T-helper 1 cell (primary cell): Measurements from ENCODE around the gene TRAPPC10.

Experiments
- DNase-seq, 5 donors: peaks; one replicate each; pipeline ENCODE4 v3.0.0-alpha.2; 2012 to 2020
- total RNA-seq, 4 donors: gene quantifications; one replicate each; lab custom pipeline; 2026; lab: John Stamatoyannopoulos, UW

The TRAPPC10 gene, protein sequence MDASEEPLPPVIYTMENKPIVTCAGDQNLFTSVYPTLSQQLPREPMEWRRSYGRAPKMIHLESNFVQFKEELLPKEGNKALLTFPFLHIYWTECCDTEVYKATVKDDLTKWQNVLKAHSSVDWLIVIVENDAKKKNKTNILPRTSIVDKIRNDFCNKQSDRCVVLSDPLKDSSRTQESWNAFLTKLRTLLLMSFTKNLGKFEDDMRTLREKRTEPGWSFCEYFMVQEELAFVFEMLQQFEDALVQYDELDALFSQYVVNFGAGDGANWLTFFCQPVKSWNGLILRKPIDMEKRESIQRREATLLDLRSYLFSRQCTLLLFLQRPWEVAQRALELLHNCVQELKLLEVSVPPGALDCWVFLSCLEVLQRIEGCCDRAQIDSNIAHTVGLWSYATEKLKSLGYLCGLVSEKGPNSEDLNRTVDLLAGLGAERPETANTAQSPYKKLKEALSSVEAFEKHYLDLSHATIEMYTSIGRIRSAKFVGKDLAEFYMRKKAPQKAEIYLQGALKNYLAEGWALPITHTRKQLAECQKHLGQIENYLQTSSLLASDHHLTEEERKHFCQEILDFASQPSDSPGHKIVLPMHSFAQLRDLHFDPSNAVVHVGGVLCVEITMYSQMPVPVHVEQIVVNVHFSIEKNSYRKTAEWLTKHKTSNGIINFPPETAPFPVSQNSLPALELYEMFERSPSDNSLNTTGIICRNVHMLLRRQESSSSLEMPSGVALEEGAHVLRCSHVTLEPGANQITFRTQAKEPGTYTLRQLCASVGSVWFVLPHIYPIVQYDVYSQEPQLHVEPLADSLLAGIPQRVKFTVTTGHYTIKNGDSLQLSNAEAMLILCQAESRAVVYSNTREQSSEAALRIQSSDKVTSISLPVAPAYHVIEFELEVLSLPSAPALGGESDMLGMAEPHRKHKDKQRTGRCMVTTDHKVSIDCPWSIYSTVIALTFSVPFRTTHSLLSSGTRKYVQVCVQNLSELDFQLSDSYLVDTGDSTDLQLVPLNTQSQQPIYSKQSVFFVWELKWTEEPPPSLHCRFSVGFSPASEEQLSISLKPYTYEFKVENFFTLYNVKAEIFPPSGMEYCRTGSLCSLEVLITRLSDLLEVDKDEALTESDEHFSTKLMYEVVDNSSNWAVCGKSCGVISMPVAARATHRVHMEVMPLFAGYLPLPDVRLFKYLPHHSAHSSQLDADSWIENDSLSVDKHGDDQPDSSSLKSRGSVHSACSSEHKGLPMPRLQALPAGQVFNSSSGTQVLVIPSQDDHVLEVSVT
- 129 to 170 (median 159) reads per million in 4 donors for total RNA-seq

DNA sequence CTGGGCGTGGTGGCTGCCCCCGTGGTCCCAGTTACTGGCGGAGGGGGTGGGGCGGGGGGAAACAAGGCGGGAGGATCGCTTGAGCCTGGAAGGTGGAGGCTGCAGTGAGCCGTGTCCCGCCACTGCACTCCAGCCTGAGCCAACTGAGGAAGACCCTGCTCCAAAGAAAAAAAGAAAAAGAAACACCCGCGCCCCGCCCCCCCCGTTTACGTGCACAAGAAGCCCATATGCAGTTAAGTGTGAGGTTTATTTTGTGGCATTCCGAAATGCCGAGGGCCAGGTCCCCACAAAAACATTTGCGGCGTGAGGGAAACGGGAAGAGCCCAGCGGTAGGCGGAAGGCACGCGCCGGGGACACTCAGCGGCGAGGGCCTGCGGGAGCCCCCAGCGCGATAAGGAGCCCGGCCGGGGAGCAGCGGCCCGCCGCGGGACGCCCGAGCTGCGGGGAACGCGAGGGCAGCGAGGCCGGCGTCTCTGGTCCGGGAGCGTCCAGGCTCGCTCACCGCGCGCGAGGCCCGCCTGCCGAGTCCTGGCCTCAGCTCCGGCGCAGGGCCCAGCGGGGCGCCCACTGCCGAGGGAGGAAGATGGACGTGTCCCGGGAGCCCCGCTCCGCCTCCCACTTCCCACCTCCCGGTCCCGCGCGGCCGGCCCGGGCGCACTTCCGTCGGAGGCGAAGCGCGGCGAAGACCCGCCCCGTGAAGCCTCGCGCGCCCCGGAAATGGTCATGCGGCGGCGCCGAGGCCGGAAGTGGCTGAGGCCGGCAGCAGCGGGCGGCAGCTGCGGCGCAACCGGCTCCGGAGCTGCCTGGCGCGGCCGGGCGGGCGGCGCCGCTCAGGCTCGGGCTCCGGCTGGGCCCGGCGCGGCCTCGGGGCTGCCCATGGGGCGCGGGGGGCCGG lies at the start of gene TRAPPC10:
Gene TRAPPC10, plus strand, starts transcription at position 731 of the 895 bp plus-strand sequence. CDS start 185 bp downstream, outside the sequence.
- DNase-seq = peak; percentile 62 to 90 (median 67)

DNA sequence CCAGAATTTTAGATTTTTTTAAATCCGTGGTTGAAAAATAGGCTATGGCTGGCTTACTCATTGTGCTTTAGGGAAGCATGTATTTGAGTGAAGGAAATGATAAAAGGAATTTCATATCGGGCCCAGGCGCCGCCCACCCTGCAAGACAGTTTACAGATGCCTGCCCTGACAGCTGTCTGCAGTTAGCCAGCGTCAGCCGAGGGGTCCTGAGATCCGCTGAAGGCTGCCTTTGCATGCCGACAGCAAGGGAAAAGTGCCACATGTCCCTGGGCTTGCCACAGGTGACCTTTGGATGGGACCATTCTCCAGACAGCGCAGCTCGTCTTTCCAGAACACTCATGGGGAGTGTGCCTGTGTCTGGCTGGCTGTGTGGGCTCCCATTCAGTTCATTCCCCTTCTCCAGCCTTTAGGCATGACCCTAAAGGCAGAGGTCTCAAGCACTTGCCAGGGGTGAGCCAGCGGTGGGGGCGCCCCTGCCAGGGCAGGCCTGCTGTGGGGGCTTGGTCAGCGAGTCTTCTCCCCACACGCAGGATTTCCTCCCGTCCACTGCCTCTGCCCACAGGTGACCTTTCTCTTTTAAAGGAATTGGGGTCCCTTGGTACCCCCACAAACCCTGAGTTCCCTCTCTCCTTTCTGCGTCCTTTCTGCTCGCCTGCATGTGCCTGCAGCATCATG lies 46.1 kb upstream of the TRAPPC10 start:
- no peak for DNase-seq

DNA sequence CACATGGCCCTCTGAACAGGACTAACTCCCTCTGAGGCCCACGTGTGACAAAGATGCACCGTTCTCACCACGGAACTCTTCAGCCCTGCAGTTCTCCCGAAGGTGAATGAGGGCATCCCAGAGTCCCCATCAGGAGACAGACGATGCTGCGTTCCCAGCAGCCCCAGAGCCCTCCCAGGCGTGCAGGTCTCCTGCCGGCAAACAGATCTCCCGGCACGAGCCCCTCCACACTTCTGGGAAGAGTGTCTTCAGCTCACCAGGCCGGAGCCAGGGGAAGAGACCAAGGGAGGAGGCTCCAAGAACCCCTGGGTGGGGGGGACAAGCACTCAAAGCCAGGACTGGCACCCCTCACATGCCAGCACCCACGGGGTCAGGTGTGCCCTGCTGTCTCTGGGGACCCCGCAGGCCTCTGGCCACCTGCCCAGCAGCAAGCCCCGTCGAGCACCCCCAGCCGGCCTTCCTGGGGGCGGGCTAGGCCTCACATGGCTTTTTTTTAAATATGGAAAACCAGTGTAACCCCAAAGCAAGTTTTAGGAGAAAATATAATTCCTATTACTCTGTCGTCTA lies 45.1 kb upstream of the TRAPPC10 start:
- DNase-seq = no peak

DNA sequence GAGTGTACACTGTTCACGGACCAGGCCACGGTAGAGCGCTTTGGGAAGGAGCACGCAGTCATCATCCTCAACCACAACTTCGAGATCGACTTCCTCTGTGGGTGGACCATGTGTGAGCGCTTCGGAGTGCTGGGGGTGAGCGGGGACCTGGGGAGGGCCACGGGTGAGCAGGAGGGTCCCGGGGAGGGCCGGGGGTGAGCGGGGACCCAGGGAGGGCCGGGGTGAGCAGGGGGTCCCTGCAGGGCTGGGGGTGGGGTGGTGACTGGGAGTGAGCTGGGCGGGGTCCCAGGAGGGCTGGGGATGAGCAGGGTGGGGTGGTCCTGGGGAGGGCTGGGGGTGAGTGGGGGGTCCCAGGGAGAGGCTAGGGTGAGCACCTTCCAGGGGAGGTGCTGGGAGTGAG lies 44.1 kb upstream of the TRAPPC10 start:
- no peak for DNase-seq

DNA sequence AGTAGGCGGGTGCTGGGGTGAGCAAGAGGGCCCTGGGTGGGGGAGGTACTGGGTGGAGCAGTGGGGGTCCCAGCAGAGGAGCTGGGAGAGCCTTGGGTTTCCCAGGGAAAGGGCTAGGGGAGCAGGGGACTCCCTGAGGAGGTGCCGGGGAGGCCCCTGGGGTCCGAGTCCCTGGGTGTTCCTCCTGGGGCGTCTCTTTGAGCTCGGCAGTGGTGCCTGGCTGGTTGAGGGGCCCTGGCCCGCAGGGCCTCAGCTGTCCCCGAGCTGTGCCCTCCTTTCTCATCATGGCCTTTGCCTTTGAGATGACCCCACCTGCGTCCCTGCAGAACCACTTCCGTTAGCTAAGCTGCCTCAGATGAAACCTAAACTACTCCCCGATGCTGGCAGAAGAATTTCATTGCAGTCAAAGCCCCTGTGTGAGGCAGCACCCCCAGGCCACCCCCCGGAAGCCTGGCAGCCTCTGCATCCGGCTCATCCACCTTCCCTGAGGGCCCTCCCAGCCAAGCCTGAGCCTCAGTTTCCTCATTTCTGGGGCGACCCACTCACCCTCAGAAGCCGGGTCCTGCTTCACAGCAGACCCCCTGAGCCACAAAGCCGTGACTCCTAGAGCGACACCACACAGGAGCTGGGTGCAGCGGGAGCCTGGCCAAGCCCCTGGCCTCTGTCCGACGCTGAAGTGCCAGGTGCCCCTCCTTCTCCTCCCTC lies 43.5 kb upstream of the TRAPPC10 start:
- DNase-seq = no peak

DNA sequence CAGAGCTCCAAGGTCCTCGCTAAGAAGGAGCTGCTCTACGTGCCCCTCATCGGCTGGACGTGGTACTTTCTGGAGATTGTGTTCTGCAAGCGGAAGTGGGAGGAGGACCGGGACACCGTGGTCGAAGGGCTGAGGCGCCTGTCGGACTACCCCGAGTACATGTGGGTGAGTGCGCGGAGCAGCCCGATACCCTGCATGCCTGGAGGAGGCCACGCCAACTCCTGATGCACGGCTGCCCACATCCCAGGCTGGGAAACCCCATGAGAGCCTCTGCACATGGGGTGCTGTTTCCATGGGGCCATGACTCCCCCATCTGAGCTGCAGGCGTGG lies 43.0 kb upstream of the TRAPPC10 start:
- no peak for DNase-seq

DNA sequence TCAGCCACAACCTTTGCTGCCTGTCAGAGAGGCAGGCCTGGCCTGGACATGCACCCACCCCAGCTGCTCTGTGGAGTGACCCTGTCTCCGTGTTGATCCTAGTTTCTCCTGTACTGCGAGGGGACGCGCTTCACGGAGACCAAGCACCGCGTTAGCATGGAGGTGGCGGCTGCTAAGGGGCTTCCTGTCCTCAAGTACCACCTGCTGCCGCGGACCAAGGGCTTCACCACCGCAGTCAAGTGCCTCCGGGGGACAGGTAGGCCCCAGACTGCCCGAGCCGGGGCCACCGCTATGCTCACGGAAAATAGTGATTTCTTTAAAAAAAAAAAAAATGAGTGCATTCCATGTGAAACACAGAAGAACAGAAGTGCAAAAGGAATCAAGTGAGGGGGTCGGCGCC lies 41.6 kb upstream of the TRAPPC10 start:
- DNase-seq = no peak

DNA sequence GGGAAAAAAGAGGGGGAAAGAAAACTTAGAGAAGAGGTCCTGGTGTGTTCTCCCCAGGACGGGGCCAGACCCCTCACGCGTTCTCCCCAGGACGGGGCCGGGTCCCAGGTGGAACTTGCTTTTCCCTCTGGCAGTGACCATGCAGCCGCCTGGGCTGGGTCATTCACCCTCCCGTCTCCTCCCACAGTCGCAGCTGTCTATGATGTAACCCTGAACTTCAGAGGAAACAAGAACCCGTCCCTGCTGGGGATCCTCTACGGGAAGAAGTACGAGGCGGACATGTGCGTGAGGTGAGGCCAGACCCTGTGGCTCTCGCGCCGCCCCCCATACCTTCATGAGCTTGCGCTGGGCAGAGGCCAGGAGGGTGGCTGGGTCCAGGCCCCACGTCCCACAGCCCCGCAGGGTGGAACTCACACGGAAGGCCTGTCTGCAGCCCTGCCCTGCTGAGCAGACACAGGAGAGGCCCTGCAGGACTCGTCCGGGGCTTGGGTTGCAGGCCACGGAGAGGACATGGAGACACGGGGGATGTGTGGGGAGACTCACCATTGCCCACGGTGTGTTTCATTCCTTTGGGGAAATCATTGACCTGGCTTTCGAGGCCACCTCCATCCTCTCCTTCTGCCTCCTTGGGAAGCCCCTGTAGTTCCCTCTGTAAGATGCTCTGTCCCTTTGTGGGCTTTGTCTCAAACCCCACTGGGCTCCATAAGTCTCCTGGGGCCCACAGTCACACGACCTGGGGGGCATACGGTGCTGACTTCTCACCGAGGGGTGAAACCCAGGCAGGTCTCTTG lies 40.7 kb upstream of the TRAPPC10 start:
- DNase-seq = no peak

DNA sequence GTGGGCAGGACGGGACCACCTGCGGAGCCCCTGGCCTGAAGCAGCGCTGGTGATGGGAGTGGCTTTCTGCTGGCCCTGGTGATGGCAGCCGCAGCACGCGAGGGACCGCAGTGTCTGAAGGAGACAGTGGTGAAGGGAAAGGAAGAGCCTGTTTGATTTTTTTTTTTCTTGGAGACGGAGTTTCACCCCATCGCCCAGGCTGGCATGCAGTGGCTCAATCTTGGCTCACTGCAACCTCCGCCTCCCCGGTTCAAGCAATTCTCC lies 40.2 kb upstream of the TRAPPC10 start:
- DNase-seq = no peak

DNA sequence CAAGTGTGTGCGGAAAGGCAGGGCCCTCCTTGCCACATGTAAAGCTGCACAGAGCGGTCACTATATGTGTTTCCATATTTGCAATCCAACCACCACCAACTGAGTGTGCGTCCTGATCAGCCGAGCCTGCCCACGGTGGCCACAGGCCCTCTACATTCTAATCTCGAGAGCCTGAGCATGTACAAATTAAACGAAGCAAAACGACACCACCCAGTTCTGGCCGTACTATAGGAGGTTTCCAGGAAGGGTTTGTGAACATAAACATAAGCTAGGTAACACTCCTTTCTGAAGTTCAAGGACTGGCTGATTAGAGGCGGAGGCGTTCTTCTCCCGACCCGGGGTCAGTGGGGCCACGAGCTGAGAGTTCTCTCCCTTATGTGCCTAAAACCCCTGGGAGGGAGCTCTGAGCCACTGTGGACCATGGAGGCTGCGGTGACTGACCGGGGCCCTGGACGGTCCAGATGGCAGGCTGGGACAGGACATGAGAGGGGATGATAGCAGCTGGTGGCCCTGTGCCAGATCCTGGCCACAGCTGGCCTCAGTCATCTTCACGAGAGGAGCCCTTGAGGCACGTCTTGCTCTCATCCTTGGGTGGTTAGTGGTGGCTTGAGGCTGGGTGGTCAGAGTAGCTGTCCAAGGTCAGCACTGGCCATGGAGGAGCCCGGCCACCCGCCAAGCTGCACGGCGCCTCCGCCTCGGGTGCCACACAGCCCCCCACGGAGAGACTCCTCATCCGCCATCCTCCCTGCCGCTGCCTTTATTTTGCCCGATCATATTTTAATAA lies 39.1 kb upstream of the TRAPPC10 start:
- no peak for DNase-seq

DNA sequence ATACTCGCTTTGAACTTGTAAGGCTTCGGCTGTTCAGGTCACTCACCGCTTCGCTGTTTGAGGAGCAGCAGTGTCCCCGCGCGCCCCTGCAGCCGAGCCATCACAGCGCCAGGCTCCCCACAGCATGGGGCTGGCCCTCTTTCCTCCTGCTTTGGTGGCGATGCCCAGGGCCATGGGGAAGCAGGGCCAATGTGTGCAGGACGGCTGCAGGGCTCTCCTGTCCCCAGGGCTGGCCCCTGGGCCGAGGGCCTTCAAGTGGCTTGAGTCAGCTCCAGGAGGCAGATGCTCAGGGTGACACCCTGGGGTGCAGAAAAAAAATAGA lies 38.5 kb upstream of the TRAPPC10 start:
- no peak for DNase-seq

DNA sequence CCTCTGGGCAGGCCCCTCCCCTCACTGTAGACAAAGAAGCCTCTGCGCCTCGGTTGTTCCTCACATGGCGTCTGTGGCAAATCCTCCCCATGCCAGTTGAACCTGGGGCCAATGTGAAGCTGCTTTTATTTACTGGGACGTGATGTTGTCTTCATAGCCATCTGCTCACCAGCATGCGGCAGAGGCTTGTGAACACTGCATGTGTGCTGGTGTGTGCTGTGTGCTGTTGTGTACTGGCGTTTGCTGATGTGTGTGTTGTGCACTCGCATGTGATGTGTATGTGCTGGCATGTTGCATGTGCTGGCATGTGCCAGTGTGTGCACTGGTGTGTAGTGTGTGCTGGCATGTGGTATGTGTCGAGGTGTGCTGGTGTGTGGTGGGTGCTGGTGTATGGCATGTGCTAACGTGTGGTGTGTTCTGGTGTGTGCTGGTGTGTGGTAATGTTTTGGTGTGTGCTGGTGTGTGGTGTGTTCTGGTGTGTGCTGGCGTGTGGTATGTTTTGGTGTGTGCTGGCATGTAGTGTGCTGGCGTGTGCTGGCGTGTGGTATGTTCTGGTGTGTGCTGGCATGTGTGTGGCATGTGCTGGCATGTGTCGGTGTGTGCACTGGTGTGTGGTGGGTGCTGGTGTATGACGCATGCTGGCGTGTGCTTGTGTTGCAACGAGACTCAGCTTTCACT lies 37.2 kb upstream of the TRAPPC10 start:
- no peak for DNase-seq

DNA sequence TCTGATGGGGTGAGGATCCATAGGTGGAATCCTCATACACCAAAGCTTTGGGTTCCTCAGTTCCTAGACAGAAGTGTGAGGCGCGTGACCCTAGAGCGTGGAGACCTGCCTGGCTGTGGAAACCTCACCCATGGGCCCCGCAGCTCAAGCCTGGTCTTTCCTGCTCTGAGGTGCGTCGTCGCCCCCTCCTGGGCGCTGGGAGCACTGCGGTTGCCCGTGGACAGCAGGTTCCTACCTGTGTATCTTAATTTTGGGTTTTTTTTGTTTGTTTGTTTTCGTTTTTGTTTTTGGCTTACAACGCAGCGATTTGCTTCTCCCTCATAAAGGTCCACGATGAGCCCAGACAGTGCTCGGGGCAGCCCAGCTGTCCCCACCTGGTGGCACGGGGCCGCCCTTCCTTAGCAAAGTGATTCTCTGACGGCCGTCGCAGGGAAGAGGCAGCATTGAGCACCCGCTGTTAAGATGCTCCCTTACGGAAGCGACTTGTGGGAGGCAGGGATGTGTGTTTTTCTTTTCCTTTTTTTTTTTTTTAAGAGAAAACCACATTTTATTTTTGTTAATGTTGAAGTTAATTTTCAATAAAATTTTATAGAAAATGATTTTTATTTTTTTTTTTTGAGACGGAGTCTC lies 36.5 kb upstream of the TRAPPC10 start:
- DNase-seq = peak; percentile 53 to 76 (median 71)

DNA sequence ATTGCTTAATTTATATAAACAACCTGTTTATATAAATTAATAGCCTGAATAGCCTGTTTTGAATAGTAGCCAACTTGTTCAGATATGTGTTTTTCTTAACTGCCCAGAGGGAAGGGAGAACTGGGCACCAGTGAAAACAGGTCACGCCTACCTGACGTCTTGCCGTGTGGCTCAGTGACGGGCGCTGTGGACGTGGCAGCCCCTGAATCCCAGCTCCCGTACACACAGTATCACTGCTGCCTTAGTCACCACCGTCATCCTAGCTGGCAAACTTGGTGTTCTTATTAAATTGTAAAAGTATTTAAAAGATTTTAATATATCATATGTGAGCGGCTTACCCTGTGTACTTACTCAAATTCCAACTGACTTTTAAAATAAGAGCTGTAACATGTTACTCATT lies 35.4 kb upstream of the TRAPPC10 start:
- DNase-seq = no peak

DNA sequence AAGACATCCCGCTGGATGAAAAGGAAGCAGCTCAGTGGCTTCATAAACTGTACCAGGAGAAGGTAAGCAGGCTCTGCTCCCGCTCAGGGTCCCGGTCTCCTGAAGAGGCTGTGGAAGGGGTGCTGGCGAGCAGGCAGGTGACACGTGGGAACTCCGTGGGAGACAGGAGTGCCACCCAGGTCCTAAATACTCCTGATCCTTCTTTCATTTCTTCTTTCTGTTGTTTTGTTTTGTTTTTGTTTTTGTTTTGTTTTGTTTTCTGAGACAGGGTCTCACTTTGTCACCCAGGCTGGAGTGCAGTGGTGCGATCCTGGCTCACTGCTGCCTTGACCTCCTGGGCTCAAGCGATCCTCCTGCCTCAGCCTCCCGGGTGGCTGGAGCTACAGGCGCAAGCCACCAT lies 34.0 kb upstream of the TRAPPC10 start:
- DNase-seq = no peak

DNA sequence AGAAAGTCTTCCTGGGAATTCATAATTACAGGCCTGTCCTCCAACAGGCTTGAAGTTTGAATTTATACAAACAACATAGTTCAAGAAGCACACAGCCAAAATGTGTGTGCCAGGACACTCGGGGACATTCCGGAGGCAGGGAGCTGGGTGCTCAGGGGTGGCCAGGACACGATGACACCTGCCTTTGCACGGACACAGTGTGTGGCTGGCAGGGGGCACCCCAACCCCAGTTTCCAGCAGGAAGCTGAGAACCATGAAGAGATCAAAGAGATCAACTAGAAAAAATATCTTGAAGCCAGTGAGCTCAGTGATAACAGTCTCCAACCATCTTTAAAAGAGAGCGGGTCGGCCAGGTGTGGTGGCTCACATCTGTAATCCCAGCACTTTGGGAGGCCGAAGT lies 32.5 kb upstream of the TRAPPC10 start:
- DNase-seq = no peak

DNA sequence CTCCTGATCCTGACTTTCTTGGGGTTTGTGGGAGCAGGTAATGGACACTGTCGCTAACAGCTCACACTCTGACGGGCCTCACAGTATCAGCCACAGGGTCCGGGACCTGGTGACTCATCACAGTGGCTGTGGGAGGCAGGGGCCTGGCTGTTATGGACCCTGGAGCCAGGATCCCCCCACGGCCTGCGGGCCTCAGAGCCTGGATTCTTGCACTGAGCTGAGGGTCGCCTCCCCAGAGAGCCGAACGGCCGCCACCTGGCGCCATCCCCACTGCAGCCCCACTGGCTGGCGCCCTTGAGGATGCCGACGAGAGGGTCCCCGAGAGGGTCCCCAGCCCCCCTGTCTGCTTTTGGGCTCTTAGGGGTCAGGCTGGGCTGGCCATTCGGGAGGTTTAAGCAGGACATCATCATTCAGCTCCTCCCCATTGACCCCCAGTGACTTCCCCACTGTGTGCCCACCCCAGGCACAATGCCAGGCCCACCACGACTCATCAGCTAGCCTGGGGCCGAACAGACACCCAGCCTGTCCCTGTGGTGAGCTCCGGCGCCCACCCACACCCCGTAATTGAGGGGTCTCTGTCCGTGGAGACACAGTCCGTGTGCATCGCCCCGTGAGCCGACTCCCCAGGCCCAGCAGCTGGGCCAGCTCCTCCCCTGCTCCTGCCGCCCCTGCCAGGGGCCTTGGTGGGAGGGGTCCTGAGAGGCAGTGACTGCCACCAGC lies 30.8 kb upstream of the TRAPPC10 start:
- no peak for DNase-seq

DNA sequence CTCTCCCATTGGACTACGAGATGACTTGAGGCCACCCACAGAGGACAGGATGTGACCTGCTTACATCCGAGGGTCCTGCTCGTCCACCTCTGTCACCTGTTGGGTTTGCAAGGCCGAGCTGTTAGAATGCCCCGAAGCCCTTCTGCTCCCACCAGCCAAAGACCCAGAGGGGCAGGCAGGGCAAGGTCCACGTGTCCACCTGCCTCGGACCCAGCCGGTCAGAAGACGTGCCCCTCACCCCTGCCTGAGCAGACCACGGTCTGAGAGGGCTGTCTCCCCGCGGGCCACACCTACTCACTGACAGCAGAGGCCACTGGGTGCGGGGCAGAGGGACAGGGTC lies 30.3 kb upstream of the TRAPPC10 start:
- no peak for DNase-seq
